Embryonic facial prominence (tissue), 1 donor: ENCODE data around the gene SPSB4.

Source experiments
- DNase-seq: peaks from one replicate; pipeline ENCODE4 v3.0.0-alpha.2; 2016; ENCODE audit errors: extremely low spot score

The SPSB4 gene

GRCh38 chr3:141055136-141055535 lies 4.0 kb downstream of the SPSB4 start:
- DNase-seq: no peak

GRCh38 chr3:141055536-141056445 lies 4.6 kb downstream of the SPSB4 start:
- DNase-seq: no peak

- no peak for DNase-seq
Measured at GRCh38 chr3:141056751-141057171, 5.6 kb downstream of the SPSB4 start.

GRCh38 chr3:141057436-141057835 lies 6.3 kb downstream of the SPSB4 start:
- no peak for DNase-seq

- no peak for DNase-seq
Measured at GRCh38 chr3:141057946-141058800, 7.0 kb downstream of the SPSB4 start.

- DNase-seq: no peak
Measured at GRCh38 chr3:141058996-141059395, 7.8 kb downstream of the SPSB4 start.

GRCh38 chr3:141059816-141060215 lies 8.7 kb downstream of the SPSB4 start:
- no peak for DNase-seq

- no peak for DNase-seq
Measured at GRCh38 chr3:141060327-141060726, 9.2 kb downstream of the SPSB4 start.

GRCh38 chr3:141063831-141064230 lies 12.7 kb downstream of the SPSB4 start:
- no peak for DNase-seq

GRCh38 chr3:141064255-141064926 lies 13.2 kb downstream of the SPSB4 start:
- DNase-seq: no peak

- no peak for DNase-seq
Measured at GRCh38 chr3:141065258-141065657, 14.1 kb downstream of the SPSB4 start.

GRCh38 chr3:141065841-141066805 lies 15.0 kb downstream of the SPSB4 start:
- no peak for DNase-seq

GRCh38 chr3:141067206-141067974 lies 16.2 kb downstream of the SPSB4 start:
- DNase-seq: no peak

- DNase-seq: no peak
Measured at GRCh38 chr3:141070229-141070628, 19.1 kb downstream of the SPSB4 start.

GRCh38 chr3:141070727-141071357 lies 19.7 kb downstream of the SPSB4 start:
- no peak for DNase-seq

- DNase-seq: no peak
Measured at GRCh38 chr3:141071681-141072260, 20.6 kb downstream of the SPSB4 start.

GRCh38 chr3:141072950-141073349 lies 21.8 kb downstream of the SPSB4 start:
- DNase-seq: no peak

- DNase-seq: no peak
Measured at GRCh38 chr3:141073580-141073979, 22.4 kb downstream of the SPSB4 start.

GRCh38 chr3:141074529-141074928 lies 23.4 kb downstream of the SPSB4 start:
- DNase-seq: no peak
